ENCODE data around the gene LTBP1.
A peak's percentile ranks its signal among the peaks of the same experiment; 100 is the strongest.

The LTBP1 gene

DNA sequence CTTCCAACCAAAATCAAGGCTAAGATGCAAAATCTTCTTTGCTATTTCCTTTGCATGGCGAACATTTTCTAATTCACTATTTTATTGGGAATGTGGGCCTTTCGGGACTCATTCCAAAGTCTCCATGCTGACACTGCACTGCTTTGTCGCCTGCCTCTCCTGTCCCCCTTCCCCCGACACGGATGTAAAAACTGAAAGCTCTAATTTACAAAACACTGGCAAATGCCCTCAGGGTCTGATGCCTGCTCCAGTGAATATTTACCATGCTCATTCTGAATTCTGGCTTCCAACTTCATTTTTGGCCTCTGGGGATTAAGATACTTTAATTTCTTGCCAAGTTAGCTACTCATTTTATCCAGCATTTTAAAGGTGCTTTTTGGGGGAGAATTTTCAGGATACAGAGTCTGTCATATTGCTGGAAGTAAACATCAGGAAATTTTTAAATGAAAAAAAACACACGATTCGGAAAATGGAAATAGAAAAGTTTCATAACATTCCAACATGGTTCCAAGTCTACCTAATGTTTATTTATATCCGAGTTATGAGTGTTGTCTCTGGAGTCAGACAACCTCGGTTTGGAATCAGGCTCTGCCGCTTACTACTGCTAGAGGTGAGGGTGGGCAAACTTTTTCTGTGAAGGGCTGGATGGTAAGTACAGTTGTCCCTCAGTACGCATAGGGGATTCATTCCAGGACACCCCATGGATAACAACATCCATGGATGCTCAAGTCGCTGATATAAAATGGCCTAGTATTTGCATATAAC, 14.6 kb upstream of the LTBP1 start:
- DNase-seq: no peak

DNA sequence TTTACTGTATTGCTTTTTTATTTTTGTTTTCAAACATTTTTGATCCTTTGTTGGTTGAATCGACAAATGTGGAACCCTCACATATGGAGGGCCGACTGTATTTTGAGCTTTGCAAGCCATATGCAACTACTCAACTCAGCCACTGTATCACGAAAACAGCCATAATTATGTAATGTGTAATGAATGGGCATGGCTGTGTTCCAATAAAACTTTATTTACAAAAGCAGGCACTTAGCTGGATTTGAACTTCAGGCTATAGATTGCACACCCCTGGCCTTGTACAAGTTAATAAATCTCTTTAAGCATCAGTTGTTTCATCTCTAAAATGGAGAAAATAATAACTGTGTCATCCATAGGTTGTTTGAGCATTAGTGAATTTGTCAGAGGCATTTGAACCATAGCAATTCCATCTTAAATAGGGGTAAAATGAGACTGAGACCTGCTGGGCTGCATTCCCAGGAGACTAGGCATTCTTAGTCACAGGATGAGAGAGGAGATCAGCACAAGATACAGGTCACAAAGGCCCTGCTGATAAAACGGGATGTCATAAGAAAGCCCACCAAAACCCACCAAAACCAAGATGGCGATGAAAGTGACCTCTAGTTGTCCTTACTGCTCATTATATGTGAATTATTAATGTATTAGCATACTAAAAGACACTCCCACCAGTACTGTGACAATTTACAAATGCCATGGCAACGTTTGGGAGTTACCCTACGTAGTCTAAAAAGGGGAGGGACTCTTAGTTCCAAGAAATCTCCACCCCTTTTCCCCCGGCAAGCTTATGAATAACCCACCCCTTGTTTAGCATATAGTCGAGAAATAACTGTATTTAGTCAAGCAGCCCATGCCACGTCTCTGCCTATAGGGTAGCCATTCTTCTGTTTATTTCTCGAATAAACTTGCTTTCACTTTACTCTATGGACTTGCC, 13.7 kb upstream of the LTBP1 start:
- DNase-seq: no peak

DNA sequence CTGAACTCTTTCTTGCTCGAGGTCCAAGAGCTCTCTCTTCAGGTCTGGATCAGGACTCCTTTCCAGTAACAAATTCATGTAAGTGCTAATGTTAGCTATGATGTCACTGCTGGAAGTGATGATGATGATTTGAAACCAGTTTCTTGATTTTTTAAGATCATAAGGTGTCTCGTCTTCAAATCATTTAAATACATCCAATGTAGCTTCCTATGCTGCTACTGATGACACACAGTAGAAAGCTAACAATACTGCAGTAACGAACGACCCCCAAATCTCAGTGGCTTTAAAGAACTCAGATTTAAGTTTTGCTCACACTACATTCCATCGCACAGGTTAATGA, 13.0 kb upstream of the LTBP1 start:
- DNase-seq: no peak

DNA sequence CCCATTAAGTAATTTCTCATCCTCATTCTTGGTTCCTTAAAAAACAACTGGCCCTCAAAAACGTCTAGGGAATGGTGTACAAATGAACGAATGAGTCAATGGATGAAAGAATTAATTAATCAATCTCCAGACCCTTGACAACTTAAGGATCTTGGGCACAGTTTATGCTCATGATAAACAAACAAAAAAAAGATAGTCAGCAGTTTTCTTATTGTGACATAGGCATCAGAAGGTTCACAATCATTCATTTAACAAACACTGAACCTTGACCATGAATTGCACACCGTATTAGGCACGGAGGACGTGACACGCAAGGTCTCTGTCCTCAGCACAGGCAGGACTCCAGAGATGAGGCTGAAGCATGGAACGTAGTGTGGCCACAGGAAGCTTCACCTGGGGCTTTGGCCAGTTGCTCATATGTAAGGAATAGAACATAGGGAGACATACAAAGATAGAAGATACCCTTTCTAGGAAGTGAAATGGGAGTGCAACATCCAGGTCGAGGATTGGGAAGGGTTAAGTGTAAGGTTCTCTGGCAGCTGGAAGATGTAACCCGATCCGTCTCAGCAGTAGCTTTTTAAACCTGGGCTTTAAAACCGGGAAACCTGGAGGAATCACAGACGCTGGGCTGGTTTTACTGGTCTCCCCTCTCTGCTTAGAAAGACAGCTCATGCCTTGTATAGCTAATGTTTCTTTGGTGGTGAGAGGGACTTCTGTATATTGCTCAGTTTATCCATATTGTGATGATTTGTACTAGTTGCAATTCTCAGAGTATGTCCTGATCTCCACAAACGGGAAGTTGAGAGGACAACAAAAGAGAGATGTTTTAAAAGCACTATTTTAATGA, 8.9 kb upstream of the LTBP1 start:
- no peak for DNase-seq

DNA sequence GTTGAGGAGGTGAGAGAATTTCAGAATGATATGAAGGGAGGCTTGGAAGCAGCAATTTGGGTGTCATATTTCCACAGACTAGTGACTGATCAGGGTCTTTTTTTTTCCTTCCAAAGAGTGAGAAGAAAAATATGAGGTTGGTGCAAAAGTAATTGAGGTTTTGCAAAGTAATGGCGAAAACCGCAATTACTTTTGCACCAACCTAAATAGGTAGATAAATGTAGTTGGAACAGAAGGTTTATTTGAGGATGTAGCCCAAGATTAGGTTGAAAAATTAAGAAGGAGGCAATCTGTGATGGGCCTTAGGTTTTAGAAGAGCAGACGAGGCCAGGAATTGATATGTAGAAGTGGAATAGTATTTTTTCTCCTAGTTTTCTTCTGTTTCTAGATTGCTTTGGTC, 7.8 kb upstream of the LTBP1 start:
- no peak for DNase-seq

DNA sequence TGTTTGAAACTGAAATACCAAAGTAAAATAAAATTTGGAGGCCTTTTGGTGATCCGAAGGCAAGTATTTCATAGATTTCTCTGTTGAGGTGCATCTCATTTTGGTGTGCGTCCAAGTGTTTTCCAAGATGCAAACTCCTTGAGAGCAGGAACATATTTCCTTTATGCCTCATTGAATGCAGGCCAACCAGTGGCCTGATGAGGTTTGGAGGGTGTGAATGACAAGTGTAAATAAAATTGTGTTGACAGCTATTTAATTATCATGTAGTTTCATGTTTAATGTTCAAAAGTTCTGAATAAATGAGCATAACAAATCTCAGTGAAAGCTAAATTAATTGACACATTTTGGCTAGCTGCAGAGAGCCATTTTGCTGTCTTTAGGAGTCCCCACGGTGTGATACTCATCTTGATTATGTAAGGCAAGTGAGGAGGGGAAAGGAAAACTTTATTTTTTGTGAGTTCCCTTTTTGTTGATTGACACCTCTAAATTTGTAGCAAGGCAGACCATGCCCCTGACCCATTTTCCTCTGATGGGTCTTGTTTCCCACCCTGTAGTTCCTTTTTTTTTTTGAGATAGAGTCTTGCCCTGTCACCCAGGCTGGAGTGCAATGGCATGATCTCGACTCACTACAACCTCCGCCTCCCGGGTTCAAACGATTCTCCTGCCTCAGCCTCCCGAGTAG, 6.3 kb upstream of the LTBP1 start:
- no peak for DNase-seq

DNA sequence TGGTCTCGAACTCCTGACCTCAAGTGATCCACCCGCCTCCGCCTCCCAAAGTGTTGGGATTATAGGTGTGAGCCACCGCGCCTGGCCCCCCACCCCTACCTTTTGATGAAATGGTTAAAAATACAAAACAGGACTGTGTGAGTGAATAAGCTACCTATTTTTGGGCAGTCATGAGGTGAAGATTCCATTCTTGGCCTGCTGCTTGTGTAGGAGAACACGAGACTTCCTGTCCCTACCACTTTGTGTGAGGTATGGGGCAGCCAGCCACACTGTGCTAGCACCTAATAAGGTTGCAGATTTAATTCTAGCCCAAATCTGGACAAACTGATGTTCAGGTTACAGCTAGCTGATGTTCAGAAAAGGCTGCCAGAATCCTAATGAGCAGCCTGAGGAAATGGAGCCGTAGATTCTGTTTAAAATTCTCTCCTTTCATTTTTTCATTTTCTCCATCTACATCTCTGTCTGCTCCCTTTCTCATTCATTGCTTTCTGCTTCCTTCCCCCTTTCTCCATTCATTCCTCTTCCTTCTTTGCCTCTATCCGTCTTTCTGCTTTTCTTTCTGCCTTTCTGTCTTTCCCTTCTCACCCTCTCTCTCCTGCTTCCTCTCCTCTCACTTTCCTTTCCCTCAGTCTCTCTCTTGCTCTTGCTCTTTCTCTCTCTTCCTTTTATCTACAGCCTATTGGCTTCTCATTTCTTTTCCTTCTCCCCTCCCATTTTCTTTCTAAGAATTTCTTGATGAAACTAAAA, 4.6 kb upstream of the LTBP1 start:
- no peak for DNase-seq

DNA sequence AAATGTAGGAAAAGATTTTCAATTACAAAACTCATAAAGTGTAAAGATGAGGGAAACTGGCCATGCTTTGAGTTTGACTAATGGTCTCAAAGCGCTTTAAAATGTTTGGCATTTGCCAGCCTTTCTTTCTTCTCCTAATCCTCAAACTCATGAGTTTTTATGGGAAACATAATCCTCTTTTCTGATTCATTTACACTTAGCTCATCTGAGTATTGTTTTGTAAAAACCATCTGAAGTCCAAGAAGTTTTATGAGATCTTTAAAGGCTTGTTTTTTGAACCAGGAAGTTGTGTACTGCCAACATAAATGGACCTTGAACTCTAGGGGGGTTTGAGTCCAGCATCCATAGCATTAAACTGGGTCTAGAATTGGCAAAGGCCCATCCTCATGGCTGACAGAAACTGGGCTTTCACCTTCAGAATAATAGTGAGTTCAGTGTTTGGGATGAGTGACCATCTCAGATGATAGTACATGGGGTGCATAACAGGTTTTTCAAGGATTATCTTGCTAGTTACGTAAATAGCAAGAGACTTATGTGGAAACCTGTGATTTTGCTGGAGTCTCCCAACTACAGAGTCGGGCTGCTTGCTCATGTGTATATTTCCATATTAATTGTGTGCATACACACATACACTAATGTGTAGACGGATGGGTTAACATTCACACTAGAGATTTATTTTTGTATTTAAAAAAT, 3.8 kb upstream of the LTBP1 start:
- DNase-seq: no peak

DNA sequence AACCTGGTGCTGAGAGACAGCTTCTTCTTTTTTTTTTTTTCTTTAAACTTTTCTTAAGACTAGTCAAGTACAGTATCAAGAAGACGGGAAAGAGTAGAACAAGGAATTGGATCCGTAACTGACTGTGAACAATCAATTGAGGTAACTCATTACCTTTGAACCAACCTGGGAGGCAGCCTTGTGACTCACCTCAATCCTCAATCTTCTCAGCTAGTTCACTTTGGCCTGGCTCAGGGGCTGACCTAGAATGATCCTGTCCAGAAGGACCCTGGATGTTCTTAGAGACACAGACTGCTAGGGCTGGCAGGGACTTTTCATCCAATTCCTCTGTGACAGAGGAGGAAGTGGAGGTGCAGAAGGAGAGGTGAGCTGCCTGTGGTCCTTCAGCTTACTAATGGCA, 1.5 kb upstream of the LTBP1 start:
- DNase-seq: no peak

DNA sequence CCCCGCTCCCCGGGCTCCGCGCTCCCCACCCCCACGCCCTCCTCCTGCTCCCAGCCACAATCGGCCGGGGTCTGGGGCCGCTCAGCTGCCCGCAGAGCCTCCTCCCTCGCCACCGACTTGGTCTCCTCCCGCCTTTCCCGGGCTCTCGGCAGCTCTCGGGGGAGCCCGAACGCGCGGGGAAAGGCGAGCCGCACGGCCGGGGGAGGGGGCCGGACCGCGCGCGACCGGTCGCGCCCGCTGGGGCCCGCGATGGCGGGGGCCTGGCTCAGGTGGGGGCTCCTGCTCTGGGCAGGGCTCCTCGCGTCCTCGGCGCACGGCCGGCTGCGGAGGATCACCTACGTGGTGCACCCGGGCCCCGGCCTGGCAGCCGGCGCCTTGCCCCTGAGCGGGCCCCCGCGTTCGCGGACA, 327 bp downstream of the LTBP1 start:
- peak; percentile 8 for DNase-seq

DNA sequence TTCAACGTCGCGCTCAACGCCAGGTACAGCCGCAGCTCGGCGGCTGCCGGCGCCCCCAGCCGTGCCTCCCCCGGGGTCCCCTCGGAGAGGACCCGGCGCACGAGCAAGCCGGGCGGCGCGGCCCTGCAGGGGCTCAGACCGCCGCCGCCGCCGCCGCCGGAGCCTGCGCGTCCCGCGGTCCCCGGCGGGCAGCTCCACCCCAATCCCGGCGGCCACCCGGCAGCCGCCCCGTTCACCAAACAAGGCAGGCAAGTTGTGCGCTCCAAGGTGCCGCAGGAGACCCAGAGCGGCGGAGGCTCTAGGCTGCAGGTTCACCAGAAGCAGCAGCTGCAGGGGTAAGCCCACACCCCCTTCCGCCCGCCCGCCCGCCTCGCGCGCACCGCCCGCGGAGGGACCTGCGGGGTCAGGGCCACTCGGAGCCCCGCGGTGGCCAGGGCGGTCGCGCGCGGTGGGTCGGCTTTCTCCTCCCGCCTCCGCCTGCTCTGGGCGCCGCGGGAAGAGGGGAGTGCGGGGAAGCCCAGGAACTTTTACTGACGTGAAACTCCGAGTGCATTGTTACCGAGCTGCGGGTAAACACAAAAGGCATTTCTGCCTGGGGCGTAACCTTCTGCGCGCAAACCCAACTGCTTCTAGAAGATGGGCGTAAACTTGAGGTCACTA, 861 bp downstream of the LTBP1 start:
- peak; percentile 15 for DNase-seq

DNA sequence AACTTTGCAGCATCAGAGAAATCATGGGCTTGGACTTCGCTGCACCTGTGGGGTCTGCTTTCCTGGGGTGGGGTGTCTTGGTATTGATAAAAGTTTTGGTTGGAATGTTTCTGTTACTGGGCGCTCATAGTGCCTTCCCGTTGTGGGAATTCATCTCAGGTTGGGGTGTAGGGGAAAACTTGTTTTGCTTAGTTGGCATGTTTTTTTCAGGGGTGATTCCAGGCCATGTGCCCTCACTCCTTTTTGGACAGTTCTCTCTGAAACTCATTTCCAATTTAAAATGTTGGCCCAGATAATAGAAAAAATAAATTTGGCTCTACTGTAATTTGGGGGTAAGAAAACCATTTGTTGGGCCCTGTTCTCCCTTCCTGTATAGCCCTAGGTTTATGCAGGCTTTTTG, 1.5 kb downstream of the LTBP1 start:
- no peak for DNase-seq

DNA sequence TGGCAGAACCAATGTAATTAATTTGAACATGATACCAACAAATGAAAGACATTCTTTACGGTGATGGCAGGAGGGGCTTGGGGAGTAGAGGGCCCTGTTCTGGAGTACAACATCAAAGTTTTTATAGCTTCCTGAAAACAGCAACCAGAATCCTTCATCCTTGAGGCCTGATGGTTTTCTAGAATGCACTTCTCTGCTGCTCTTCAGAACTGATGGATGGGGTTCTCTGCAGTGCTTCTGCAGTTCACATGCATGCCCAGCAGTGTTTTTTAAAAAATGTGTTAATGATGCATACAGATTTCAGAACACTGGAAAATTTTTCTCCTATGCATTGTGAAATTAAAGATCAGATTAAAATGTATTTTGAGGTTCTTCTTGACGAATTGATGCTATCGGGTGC, 2.5 kb downstream of the LTBP1 start:
- DNase-seq: no peak

DNA sequence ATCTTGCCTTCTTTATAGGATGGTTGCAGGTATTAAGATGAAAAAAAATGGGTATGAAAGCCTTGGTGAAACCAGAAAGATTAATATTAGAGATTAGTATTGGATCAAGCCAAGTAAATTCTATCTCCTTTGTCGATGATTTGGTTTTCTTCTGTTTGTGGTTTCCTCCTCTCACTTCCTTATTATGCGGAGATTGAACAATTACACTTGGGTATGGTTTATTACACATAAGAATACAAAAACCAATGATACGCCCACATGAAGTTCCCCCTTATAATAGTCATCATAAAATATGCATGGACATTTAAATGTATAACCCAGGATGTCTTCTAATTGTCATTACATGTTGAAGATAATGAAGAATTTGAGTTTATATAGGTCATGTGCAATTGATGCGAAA, 4.9 kb downstream of the LTBP1 start:
- DNase-seq: no peak

DNA sequence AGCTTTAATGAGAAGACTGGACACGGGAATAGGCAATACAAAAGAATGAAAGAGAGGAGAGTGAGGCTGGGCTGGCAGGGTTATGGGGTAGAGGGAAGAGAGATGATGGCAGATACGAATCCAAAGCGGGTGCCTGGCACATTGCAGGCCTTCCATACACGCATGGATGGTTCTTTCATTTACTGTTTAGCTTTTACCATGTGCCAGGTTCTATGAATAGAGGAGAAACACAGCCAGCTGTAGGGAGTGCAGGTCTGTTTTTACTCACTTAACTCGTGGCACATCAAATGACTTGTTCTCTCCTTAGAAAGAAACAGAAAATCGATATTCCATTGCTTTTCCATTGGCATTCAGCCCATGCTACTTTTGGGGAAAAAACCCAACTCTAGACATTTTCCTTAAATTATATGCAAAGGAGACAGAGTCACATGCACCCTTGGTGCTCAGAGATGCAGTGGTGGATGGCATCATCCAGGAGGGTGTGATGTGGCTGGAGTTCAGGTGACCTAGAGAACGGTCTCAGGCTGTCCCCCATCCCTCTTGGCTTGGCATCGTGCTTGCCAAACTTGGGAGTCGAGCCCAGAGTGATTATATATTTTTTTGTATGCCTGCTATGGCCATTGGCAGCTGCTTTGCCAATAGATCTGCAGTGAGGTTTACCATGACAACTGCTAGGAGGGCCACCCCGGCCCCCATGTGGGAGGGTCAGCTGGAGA, 6.2 kb downstream of the LTBP1 start:
- DNase-seq: no peak

DNA sequence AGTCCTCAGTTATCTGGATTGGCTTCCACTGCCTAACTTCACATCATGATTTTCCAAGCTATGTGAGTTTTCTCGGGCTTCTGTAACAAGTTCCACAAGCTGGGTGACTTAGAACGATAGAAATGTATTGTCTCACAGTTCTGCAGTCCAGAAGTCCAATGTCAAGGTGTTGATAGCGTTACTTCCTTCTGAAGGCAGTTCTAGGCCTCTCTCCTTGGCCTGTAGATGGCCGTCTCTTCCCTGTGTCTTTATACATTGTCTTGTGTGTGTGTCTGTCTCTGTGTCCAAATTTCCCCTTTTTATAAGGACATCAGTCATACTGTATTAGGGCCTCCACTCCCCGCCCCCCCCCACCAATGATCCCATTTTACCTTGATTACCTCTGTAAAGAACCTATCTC, 7.5 kb downstream of the LTBP1 start:
- no peak for DNase-seq

DNA sequence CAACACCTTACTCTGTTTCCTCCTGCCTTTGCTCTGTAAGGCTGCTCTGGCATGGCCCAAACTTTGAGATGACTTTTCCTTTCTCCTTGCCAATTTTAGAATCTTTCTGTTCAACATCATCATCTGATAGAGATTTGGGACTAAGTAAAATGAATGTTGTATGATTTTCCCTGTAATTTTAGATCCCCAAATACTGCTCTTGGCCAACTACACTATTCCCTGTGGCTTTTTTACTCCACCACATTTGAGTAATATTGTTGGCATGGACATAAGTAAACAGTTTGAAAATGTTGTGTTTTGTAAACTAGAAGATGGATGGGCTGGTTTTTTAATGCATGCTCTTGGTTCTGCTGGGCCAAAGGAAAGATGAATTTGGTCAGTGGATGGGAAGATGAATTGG, 12.1 kb downstream of the LTBP1 start:
- DNase-seq: no peak

DNA sequence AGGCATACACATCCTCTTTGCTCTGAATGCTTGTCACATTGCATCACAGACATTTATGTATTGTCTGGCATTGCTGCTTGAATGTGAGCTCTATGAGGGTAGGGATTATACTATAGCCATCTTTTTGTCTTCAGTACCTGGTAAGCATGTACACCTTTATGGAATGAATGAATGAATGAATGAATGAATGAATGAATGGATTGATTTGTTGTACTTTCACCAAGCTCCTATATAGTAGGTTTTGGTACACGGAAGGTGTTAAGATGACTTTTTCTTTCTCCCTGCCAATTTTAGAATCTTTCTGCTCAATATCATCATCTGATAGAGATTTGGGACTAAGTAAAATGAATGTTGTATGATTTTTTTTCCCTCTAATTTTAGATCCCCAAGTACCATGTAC, 13.5 kb downstream of the LTBP1 start:
- DNase-seq: no peak

DNA sequence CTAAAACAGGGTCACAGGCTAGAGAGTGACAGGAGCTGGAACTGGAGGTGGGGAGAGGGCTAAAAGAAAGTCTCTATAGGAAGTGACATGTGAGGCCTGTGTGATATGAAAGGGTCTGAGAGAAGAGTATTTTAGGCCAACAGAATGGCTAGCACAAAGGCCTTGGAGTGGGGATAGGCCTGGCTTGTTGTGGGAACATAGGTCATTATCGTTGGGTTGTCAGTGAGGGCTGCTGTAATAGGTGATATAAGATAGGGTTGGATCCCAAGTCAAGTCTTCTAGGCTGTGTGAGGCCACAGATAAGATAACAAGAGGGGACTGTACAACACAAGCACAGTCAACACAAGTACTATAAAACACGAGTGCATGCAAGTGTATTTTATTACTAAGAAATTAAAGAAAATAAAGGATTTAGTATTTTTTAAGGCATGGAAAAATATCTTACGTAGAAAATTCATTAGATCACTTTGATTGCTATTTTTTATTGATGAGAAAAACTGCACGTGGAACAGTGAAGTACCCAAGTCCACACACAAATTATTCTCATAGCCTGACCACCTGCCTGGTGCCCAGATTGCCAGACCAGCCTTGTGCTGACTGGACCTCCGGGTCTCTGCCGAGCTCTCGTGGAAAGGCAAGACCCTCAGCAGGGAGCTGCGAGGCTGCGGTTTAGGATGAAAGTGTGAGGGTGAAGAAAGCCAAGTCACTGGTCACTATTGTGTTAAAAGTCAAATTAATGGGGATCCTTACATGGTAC, 14.1 kb downstream of the LTBP1 start:
- no peak for DNase-seq
